ENCODE data around the gene BEST4. TPM values are rescaled to one million over a fixed set of nuclear protein-coding genes. Genes with fewer than 3 reads are reported as not detected.
A peak's percentile ranks its signal among the peaks of the same experiment; 100 is the strongest.

Gene BEST4
- total and polyA plus RNA-seq, 2 of the 8 experiments (the other 6 are each of a cell fraction or from before 2014, with no cell fraction given): 0.76 to 1.4 TPM

GRCh38 chr1:44733784-44734183, 54.2 kb downstream of the BEST4 start:
- no peaks in the 10 kb centered on the region for H3K36me3 ChIP-seq (ENCODE audit: control insufficient read depth in 2 of 4, insufficient read depth in 4 of 4, low read length in 3 of 4)
- no peak overlapping the region for H2BK12ac ChIP-seq (ENCODE audit: low read depth, low read length)
- H3K27ac ChIP-seq (ENCODE audit: low read depth, low read length): no peak overlapping the region
- H2BK120ac ChIP-seq (replicated peaks; ENCODE audit: low read depth, low read length): no peak overlapping the region
- no peak overlapping the region for H3K4me2 ChIP-seq (ENCODE audit: insufficient read depth in 1 of 2, low read depth in 2 of 2, low read length in 2 of 2)
- H2AFZ ChIP-seq (ENCODE audit: low read length): 0 out of 2 replicates have a peak overlapping the region, but pooled peaks have one; percentile 14
- no peak overlapping the region for H3K18ac ChIP-seq (ENCODE audit: extremely low read depth, low read length)
- no peak overlapping the region for H3K4ac ChIP-seq (replicated peaks; ENCODE audit: insufficient read length, low read depth, low read length)
- no peak overlapping the region for H3K56ac ChIP-seq (replicated peaks; ENCODE audit: insufficient read length, low read depth, low read length)
- H2BK20ac ChIP-seq (ENCODE audit: low read length): no peak overlapping the region
- no peak overlapping the region for H3K23ac ChIP-seq (ENCODE audit: insufficient read length)
- no peak overlapping the region for H3K14ac ChIP-seq (ENCODE audit: insufficient read length)
- POLR2A ChIA-PET (ENCODE audit: partially characterized antibody): interaction anchor here (0.7 to 22.5 kb wide), 5 partner anchors 11 to 87 kb away, joined by 3 to 428 read pairs (median 3); partner anchors contain the start of genes BEST4, PLK3 and RPS8
- H3K9me3 ChIP-seq (ENCODE audit: insufficient read depth in 2 of 2, low read depth in 1 of 2, low read length in 1 of 2): peaks cover 0 to 7% of the 10 kb centered on the region in 2 experiments; a peak in 1 of 4 replicates
- no peaks in the 10 kb centered on the region for H3K27me3 ChIP-seq (replicated peaks in 1 of 4; ENCODE audit: control insufficient read depth in 3 of 4, extremely low read depth in 1 of 4, insufficient read depth in 3 of 4, low read length in 3 of 4)
- H4K91ac ChIP-seq (replicated peaks; ENCODE audit: insufficient read length, low read length): no peak overlapping the region
- no peak overlapping the region for H3K4me3 ChIP-seq (ENCODE audit: extremely low read depth in 1 of 4, insufficient read depth in 2 of 4, low read depth in 3 of 4, low read length in 4 of 4)
- no peak overlapping the region for H2AK5ac ChIP-seq (ENCODE audit: low read depth, low read length)
- H2BK15ac ChIP-seq (ENCODE audit: low read length): no peak overlapping the region
- peaks cover 0 to 3% (median 0%) of the 10 kb centered on the region in 4 experiments; a peak in 2 of 7 replicates for H3K4me1 ChIP-seq (replicated peaks in 1 of 4; ENCODE audit: control insufficient read depth in 3 of 4, insufficient read depth in 4 of 4, low read length in 3 of 4)
- TF ChIP-seq SIRT6 (IDR thresholded peaks at IDR 0.05; ENCODE audit: low read length): no peak
- TF ChIP-seq SIX5 (IDR thresholded peaks at IDR 0.05; ENCODE audit: low read depth, low read length): no peak
- TF ChIP-seq EGR1 (IDR thresholded peaks at IDR 0.05; ENCODE audit: borderline replicate concordance, low read depth, low read length): no peak
- TF ChIP-seq POLR2A (IDR thresholded peaks at IDR 0.05; ENCODE audit: control extremely low read depth in 1 of 2, low read depth in 2 of 2, low read length in 2 of 2): no peak
- H2BK5ac ChIP-seq (ENCODE audit: low read depth, low read length): no peak overlapping the region
- H4K8ac ChIP-seq (ENCODE audit: extremely low read depth, insufficient read depth, low read length): no peak overlapping the region
- 92% methylated on average over 1 of the region's 1 CpG; no CpG with 5 or more reads in 1 of the 2 experiments for WGBS, 2 experiments (ENCODE audit: extremely low coverage in 1 of 2, insufficient coverage in 1 of 2, insufficient read length in 1 of 2, insufficient replicate concordance in 2 of 2, low coverage in 1 of 2, low lambda C conversion rate in 2 of 2, missing lambda C conversion rate in 1 of 2)
- H4K20me1 ChIP-seq (replicated peaks in 1 of 2; ENCODE audit: control insufficient read depth in 1 of 2, insufficient read depth in 2 of 2, low read length in 2 of 2): no peaks in the 10 kb centered on the region
- no peak overlapping the region for H3K9ac ChIP-seq (replicated peaks in 1 of 4; ENCODE audit: extremely low read depth in 1 of 4, low read depth in 3 of 4, low read length in 3 of 4)
- H3K79me2 ChIP-seq (ENCODE audit: control insufficient read depth in 1 of 2, insufficient read depth in 2 of 2, low read length in 2 of 2): no peaks in the 10 kb centered on the region
- H4K5ac ChIP-seq (ENCODE audit: insufficient read length, low read depth, low read length): no peak overlapping the region
- H3K23me2 ChIP-seq (ENCODE audit: low read depth, low read length): no peaks in the 10 kb centered on the region
- H3K79me1 ChIP-seq (ENCODE audit: low read depth, low read length): no peaks in the 10 kb centered on the region
- DNase-seq (ENCODE audit: low read depth in 1 of 2, low spot score in 2 of 2) (no peak), FAIRE-seq (no peak)
- CTCF ChIA-PET (ENCODE audit: partially characterized antibody): interaction anchor here (0.6 to 10.5 kb wide), 6 partner anchors 12 to 799 kb away, joined by 3 to 107 read pairs (median 28); partner anchors contain the start of genes BEST4 and BTBD19

Small RNA genes within 50 kb of the gene (small RNA-seq; reads per million reads assigned to genes)
- gene SNORD38A (ENCODE audit: insufficient read depth) (914 reads per million, percentile 99 among the genes with 10 or more reads in this experiment), gene SNORD38B (ENCODE audit: insufficient read depth) (not detected), gene SNORD46 (ENCODE audit: insufficient read depth) (51.8 reads per million, percentile 96 among the genes with 10 or more reads in this experiment), gene SNORD55 (ENCODE audit: insufficient read depth) (not detected)

Other genes with a start within 250 kb of the BEST4 start
- gene TMEM53, start 113.7 kb downstream of the BEST4 start, total RNA-seq (2021; fragmentation: NEBNext Ultra II Directional; extraction: Animal tissue kit (Norgen Biotek cat#: 25700)): 6.7 and 9.5 TPM in 2 replicates
- gene TMEM53, start 113.7 kb downstream of the BEST4 start, polyA plus RNA-seq (2011; rRNA removed): 27.9 and 38.9 TPM in 2 replicates
- 0.63 and 0.82 TPM in 2 replicates for gene ARMH1, start 113.5 kb downstream of the BEST4 start, total RNA-seq (2021; fragmentation: NEBNext Ultra II Directional; extraction: Animal tissue kit (Norgen Biotek cat#: 25700))
- 0.85 and 3.3 TPM in 2 replicates for gene ARMH1, start 113.5 kb downstream of the BEST4 start, polyA plus RNA-seq (2011; rRNA removed)
- 17.4 TPM in 1 of 2 replicates, not detected in the other for gene RNU5D-1, start 57.0 kb downstream of the BEST4 start, total RNA-seq (2021; fragmentation: NEBNext Ultra II Directional; extraction: Animal tissue kit (Norgen Biotek cat#: 25700))
- under 0.01 TPM in 1 of 2 replicates, not detected in the other for gene RNU5D-1, start 57.0 kb downstream of the BEST4 start, polyA plus RNA-seq (2011; rRNA removed)
- gene KIF2C, start 48.3 kb downstream of the BEST4 start, total RNA-seq (2021; fragmentation: NEBNext Ultra II Directional; extraction: Animal tissue kit (Norgen Biotek cat#: 25700)): 66.4 and 68.1 TPM in 2 replicates
- 36.7 and 41.8 TPM in 2 replicates for gene KIF2C, start 48.3 kb downstream of the BEST4 start, polyA plus RNA-seq (2011; rRNA removed)
- gene RPS8, start 12.6 kb downstream of the BEST4 start, total RNA-seq (2021; fragmentation: NEBNext Ultra II Directional; extraction: Animal tissue kit (Norgen Biotek cat#: 25700)): 2,387 and 2,407 TPM in 2 replicates
- gene RPS8, start 12.6 kb downstream of the BEST4 start, polyA plus RNA-seq (2011; rRNA removed): 2,239 and 2,261 TPM in 2 replicates
- gene PLK3, start 12.2 kb upstream of the BEST4 start, total RNA-seq (2021; fragmentation: NEBNext Ultra II Directional; extraction: Animal tissue kit (Norgen Biotek cat#: 25700)): 7.9 and 9.7 TPM in 2 replicates
- 12.3 and 21.9 TPM in 2 replicates for gene PLK3, start 12.2 kb upstream of the BEST4 start, polyA plus RNA-seq (2011; rRNA removed)
- gene DYNLT4, start 19.2 kb upstream of the BEST4 start, total RNA-seq (2021; fragmentation: NEBNext Ultra II Directional; extraction: Animal tissue kit (Norgen Biotek cat#: 25700)): not detected in 2 replicates
- 0.19 and 0.29 TPM in 2 replicates for gene DYNLT4, start 19.2 kb upstream of the BEST4 start, polyA plus RNA-seq (2011; rRNA removed)
- 1.1 and 1.5 TPM in 2 replicates for gene BTBD19, start 20.4 kb upstream of the BEST4 start, total RNA-seq (2021; fragmentation: NEBNext Ultra II Directional; extraction: Animal tissue kit (Norgen Biotek cat#: 25700))
- gene BTBD19, start 20.4 kb upstream of the BEST4 start, polyA plus RNA-seq (2011; rRNA removed): 1.1 and 1.6 TPM in 2 replicates
- gene PTCH2, start 55.1 kb upstream of the BEST4 start, total RNA-seq (2021; fragmentation: NEBNext Ultra II Directional; extraction: Animal tissue kit (Norgen Biotek cat#: 25700)): 1.2 and 1.5 TPM in 2 replicates
- gene PTCH2, start 55.1 kb upstream of the BEST4 start, polyA plus RNA-seq (2011; rRNA removed): 0.35 and 0.77 TPM in 2 replicates
- 31.2 and 34.5 TPM in 2 replicates for gene EIF2B3, start 198.4 kb upstream of the BEST4 start, total RNA-seq (2021; fragmentation: NEBNext Ultra II Directional; extraction: Animal tissue kit (Norgen Biotek cat#: 25700))
- 11.9 and 19.1 TPM in 2 replicates for gene EIF2B3, start 198.4 kb upstream of the BEST4 start, polyA plus RNA-seq (2011; rRNA removed)
- gene HECTD3, start 223.2 kb upstream of the BEST4 start, total RNA-seq (2021; fragmentation: NEBNext Ultra II Directional; extraction: Animal tissue kit (Norgen Biotek cat#: 25700)): 31.1 and 32.9 TPM in 2 replicates
- 51.6 and 52.7 TPM in 2 replicates for gene HECTD3, start 223.2 kb upstream of the BEST4 start, polyA plus RNA-seq (2011; rRNA removed)
- 86.6 TPM in 2 replicates for gene UROD, start 224.1 kb upstream of the BEST4 start, total RNA-seq (2021; fragmentation: NEBNext Ultra II Directional; extraction: Animal tissue kit (Norgen Biotek cat#: 25700))
- 210 and 220 TPM in 2 replicates for gene UROD, start 224.1 kb upstream of the BEST4 start, polyA plus RNA-seq (2011; rRNA removed)